ENCODE measurements around the gene GRIK2.

Gene GRIK2

DNA sequence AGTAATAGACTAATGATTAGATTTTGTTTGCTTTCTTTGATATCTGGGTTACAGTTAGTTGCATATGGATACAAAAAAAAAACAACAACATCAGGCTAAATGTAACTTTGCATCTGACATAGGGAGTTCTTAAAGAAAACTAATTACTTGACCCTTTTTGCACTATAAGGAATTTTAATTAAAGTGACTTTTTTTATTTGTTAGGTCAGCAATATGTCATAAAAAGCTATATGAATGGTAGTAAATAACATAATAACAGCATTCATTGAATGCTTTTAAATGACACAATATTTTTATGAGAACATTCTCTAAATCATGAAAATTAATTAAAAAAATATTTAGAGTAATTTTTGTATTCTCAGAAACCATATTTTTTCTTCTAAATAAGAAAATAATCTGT, 183.6 kb downstream of the GRIK2 start:
- Histone ChIP-seq H3K36me3 (ENCODE audit: control insufficient read depth, insufficient read depth, low read length) (no peaks in the 10 kb centered on the region), H3K27ac (ENCODE audit: low read depth, low read length, severe bottlenecking) (no peak overlapping the region), H3K4me1 (ENCODE audit: control insufficient read depth, insufficient read depth, low read length, poor library complexity, severe bottlenecking) (no peaks in the 10 kb centered on the region), H3K4me3 (ENCODE audit: extremely low read depth, insufficient read depth, low read length, poor library complexity, severe bottlenecking) (no peak overlapping the region), H3K9me3 (ENCODE audit: control insufficient read depth, low read length) (no peaks in the 10 kb centered on the region)

DNA sequence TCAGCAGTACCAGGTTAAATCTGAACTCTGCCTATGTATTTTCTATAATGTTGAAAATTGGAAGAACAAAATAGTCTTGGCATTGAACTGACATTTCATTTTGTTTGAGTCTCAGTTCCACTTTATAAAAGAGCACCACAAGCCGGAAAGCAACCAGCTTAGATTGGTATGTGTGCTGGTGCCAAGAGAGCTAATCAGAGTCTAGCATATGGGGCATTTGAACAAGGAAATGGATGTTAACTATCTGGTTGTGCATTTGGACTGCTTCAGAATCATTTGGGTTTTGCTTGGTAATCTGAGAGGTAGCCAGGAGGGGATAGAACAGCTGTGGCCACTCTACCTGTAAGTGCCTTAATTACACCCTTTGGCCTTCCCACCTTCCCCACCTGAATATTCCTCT, 184.8 kb downstream of the GRIK2 start:
- Histone ChIP-seq H3K27ac (ENCODE audit: low read depth, low read length, severe bottlenecking) (no peak overlapping the region), H3K9me3 (ENCODE audit: control insufficient read depth, low read length) (no peaks in the 10 kb centered on the region), H3K36me3 (ENCODE audit: control insufficient read depth, insufficient read depth, low read length) (no peaks in the 10 kb centered on the region), H3K4me1 (ENCODE audit: control insufficient read depth, insufficient read depth, low read length, poor library complexity, severe bottlenecking) (no peaks in the 10 kb centered on the region), H3K4me3 (ENCODE audit: extremely low read depth, insufficient read depth, low read length, poor library complexity, severe bottlenecking) (no peak overlapping the region)
- WGBS, 2 experiments (ENCODE audit: insufficient coverage in 2 of 2), result 100% methylated on average over 1 of the region's 1 CpG

DNA sequence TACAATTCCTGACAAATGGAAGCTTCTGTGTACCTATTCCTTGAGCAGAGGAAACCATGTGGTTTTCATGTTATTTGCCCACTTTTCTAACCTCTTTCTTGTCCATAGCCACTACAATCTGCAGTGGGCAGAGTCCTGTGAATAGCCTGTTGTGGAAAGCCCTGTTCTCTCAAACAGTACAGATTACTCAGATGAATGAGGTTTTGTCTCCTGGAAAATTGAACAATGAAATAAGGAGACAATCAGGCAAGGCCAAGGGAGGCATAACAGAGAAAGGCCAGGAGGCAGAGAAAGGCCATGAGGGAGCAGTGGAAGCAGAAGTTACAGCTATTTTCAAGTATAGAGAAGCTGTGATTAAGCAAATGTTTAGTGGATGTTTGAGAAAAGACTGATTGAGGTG, 189.3 kb downstream of the GRIK2 start:
- no peaks in the 10 kb centered on the region for H3K4me1 ChIP-seq (ENCODE audit: control insufficient read depth, insufficient read depth, low read length, poor library complexity, severe bottlenecking)

GRCh38 chr6:101585501-101585900, 192.0 kb downstream of the GRIK2 start:
- Histone ChIP-seq H3K4me3 (ENCODE audit: extremely low read depth, insufficient read depth, low read length, poor library complexity, severe bottlenecking) (no peak overlapping the region), H3K27ac (ENCODE audit: low read depth, low read length, severe bottlenecking) (no peak overlapping the region), H3K4me1 (ENCODE audit: control insufficient read depth, insufficient read depth, low read length, poor library complexity, severe bottlenecking) (no peaks in the 10 kb centered on the region), H3K9me3 (ENCODE audit: control insufficient read depth, low read length) (no peaks in the 10 kb centered on the region), H3K36me3 (ENCODE audit: control insufficient read depth, insufficient read depth, low read length) (no peaks in the 10 kb centered on the region)

More for the DNA sequence above, 189.3 kb downstream of the GRIK2 start:
- H3K4me3 ChIP-seq (ENCODE audit: extremely low read depth, insufficient read depth, low read length, poor library complexity, severe bottlenecking), result no peak overlapping the region
- no peaks in the 10 kb centered on the region for H3K9me3 ChIP-seq (ENCODE audit: control insufficient read depth, low read length)
- no peaks in the 10 kb centered on the region for H3K36me3 ChIP-seq (ENCODE audit: control insufficient read depth, insufficient read depth, low read length)
- H3K27ac ChIP-seq (ENCODE audit: low read depth, low read length, severe bottlenecking), result no peak overlapping the region

- H3K27ac ChIP-seq (ENCODE audit: low read depth, low read length, severe bottlenecking), result no peak overlapping the region
- H3K36me3 ChIP-seq (ENCODE audit: control insufficient read depth, insufficient read depth, low read length), result no peaks in the 10 kb centered on the region
- no peak overlapping the region for H3K4me3 ChIP-seq (ENCODE audit: extremely low read depth, insufficient read depth, low read length, poor library complexity, severe bottlenecking)
- H3K9me3 ChIP-seq (ENCODE audit: control insufficient read depth, low read length), result no peaks in the 10 kb centered on the region
- no peaks in the 10 kb centered on the region for H3K4me1 ChIP-seq (ENCODE audit: control insufficient read depth, insufficient read depth, low read length, poor library complexity, severe bottlenecking)
- WGBS, 2 experiments (ENCODE audit: insufficient coverage in 2 of 2), result no CpG with 5 or more reads among the region's 3 CpGs
These were observed 194.8 kb downstream of the GRIK2 start for GRCh38 chr6:101588343-101588742.

DNA sequence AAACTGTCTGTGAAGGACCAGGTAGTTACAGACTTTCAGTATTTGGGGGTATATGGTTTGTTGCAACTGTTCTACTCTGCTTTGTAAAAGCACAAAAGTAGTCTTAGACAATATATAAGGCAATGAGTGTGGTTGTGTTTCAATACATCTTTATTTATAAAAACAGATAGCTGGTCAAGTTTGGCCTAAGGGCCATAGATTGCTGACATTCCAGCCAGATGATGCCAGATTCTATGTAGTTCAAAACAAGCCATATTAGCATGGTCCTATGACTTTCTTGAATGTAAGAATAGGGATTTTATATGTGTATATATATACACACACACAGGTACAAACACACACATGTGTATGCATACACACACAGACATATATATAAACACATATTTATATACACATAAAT, 201.8 kb downstream of the GRIK2 start:
- no peaks in the 10 kb centered on the region for H3K9me3 ChIP-seq (ENCODE audit: control insufficient read depth, low read length)
- no peak overlapping the region for H3K27ac ChIP-seq (ENCODE audit: low read depth, low read length, severe bottlenecking)
- no peak overlapping the region for H3K4me3 ChIP-seq (ENCODE audit: extremely low read depth, insufficient read depth, low read length, poor library complexity, severe bottlenecking)
- no peaks in the 10 kb centered on the region for H3K36me3 ChIP-seq (ENCODE audit: control insufficient read depth, insufficient read depth, low read length)
- H3K4me1 ChIP-seq (ENCODE audit: control insufficient read depth, insufficient read depth, low read length, poor library complexity, severe bottlenecking), result no peaks in the 10 kb centered on the region

DNA sequence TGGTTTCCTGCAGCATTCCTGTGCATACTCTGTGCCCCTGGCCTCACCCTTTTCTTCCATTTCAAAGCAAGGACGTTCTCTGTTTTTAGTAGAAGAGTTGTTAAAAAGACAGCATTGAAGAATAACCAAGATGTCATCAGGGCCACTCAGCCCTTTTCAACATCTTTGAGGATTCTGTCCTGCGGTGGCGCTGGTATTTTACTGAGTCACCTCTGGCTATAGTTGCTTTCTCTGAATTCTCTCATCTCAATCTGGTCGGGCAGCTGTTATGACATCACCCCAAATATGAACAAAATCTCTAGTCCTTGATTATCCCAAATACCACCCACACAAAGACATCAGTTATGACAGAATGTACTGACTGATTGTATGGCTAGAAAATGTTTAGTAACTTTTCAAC, 204.2 kb downstream of the GRIK2 start:
- WGBS, 2 experiments (ENCODE audit: insufficient coverage in 2 of 2), result 36 to 56% methylated on average over 2 to 3 of the region's 4 CpGs
- Histone ChIP-seq H3K27ac (ENCODE audit: low read depth, low read length, severe bottlenecking) (no peak overlapping the region), H3K9me3 (ENCODE audit: control insufficient read depth, low read length) (no peaks in the 10 kb centered on the region), H3K4me3 (ENCODE audit: extremely low read depth, insufficient read depth, low read length, poor library complexity, severe bottlenecking) (no peak overlapping the region), H3K4me1 (ENCODE audit: control insufficient read depth, insufficient read depth, low read length, poor library complexity, severe bottlenecking) (no peaks in the 10 kb centered on the region), H3K36me3 (ENCODE audit: control insufficient read depth, insufficient read depth, low read length) (no peaks in the 10 kb centered on the region)

DNA sequence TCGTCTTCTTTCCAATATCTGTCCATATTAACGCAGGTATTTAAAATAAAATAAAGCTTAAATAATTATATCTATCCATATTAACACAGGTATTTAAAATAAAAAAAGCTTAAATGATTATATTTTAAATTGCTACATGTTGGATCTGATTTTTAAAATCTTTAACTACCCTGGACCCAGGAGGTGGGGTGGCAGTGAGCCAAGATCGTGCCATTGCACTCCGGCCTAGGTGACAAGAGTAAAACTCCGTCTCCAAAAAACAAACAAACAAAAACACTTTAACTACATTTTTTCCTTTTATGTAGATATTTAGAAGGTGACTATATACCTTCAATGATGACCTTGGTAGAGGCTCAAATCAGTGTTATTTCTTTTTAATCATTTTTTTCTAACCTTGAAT, 211.9 kb downstream of the GRIK2 start:
- Histone ChIP-seq H3K4me1 (ENCODE audit: control insufficient read depth, insufficient read depth, low read length, poor library complexity, severe bottlenecking) (no peaks in the 10 kb centered on the region), H3K9me3 (ENCODE audit: control insufficient read depth, low read length) (no peaks in the 10 kb centered on the region), H3K36me3 (ENCODE audit: control insufficient read depth, insufficient read depth, low read length) (no peaks in the 10 kb centered on the region), H3K27ac (ENCODE audit: low read depth, low read length, severe bottlenecking) (no peak overlapping the region), H3K4me3 (ENCODE audit: extremely low read depth, insufficient read depth, low read length, poor library complexity, severe bottlenecking) (no peak overlapping the region)
- no CpG with 5 or more reads among the region's 5 CpGs for WGBS, 2 experiments (ENCODE audit: insufficient coverage in 2 of 2)

DNA sequence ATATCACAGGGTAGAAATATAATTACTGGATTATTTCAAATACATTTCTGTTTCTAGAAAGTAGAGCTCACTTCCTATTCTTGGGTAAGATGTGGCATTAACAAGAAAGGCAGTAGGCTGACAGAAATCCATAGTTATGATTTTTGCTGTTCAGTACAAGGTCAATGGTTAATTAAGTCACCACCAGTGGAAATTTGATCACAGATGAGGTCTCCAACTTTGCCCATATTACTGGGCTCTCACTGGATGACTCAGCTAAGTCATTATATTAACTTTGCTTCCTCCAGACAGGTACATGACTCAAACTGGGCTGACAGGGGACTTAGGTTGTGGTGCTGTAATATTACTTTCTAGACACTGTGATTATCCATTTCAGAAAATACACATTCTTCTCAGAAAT, 212.4 kb downstream of the GRIK2 start:
- Histone ChIP-seq H3K36me3 (ENCODE audit: control insufficient read depth, insufficient read depth, low read length) (no peaks in the 10 kb centered on the region), H3K4me1 (ENCODE audit: control insufficient read depth, insufficient read depth, low read length, poor library complexity, severe bottlenecking) (no peaks in the 10 kb centered on the region), H3K4me3 (ENCODE audit: extremely low read depth, insufficient read depth, low read length, poor library complexity, severe bottlenecking) (no peak overlapping the region), H3K27ac (ENCODE audit: low read depth, low read length, severe bottlenecking) (no peak overlapping the region), H3K9me3 (ENCODE audit: control insufficient read depth, low read length) (no peaks in the 10 kb centered on the region)

DNA sequence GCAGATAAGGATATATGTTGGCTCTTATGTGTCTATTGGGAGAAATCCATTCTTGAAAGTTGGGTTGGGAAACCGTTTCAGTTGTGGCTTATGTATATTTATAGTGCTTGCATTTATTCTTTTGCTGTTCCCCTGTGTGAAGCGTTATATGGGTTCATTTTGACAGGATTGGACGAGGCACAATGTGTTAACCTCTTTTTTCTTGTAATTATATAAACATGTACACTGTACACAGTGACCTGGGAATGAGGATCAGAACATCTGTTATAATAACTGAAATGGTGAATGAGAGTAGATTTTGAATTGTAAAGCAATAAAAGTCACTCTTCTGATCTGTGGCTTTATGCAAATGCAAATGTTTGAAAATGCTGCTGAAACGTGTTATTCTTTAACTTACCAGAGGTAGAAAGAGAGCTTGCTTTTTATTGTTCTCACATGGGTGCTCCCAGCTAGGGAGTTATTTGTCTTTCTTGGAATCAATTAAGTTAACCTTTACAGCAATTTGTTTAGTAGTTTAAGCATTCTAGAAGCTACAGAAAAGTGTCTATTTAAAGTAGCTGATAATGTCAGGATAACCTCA, 213.7 kb downstream of the GRIK2 start:
- no peaks in the 10 kb centered on the region for H3K4me1 ChIP-seq (ENCODE audit: control insufficient read depth, insufficient read depth, low read length, poor library complexity, severe bottlenecking)
- WGBS, 2 experiments (ENCODE audit: insufficient coverage in 2 of 2), result 83 to 100% methylated on average over 1 of the region's 4 CpGs
- no peak overlapping the region for H3K27ac ChIP-seq (ENCODE audit: low read depth, low read length, severe bottlenecking)
- H3K4me3 ChIP-seq (ENCODE audit: extremely low read depth, insufficient read depth, low read length, poor library complexity, severe bottlenecking), result no peak overlapping the region
- no peaks in the 10 kb centered on the region for H3K36me3 ChIP-seq (ENCODE audit: control insufficient read depth, insufficient read depth, low read length)
- no peaks in the 10 kb centered on the region for H3K9me3 ChIP-seq (ENCODE audit: control insufficient read depth, low read length)

DNA sequence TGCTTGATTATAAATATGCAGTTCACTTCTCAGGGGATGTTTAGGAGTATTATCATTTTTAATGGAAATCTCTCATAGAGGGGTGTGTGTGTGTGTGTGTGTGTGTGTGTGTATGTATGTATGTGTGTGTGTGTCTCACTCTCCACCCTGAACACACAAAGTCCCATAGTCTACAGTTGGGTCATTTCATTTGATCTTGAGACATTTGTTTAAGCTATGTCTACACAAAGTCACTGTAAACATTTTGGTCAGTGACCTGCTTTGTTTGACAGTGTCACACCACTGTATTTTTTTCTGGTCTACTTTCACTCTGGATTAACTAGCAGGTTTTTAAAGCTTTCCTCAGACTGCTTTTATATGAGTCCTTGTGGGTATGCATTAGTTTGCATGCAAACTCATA, 215.2 kb downstream of the GRIK2 start:
- Histone ChIP-seq H3K4me3 (ENCODE audit: extremely low read depth, insufficient read depth, low read length, poor library complexity, severe bottlenecking) (no peak overlapping the region), H3K4me1 (ENCODE audit: control insufficient read depth, insufficient read depth, low read length, poor library complexity, severe bottlenecking) (no peaks in the 10 kb centered on the region), H3K27ac (ENCODE audit: low read depth, low read length, severe bottlenecking) (no peak overlapping the region), H3K36me3 (ENCODE audit: control insufficient read depth, insufficient read depth, low read length) (no peaks in the 10 kb centered on the region), H3K9me3 (ENCODE audit: control insufficient read depth, low read length) (no peaks in the 10 kb centered on the region)

DNA sequence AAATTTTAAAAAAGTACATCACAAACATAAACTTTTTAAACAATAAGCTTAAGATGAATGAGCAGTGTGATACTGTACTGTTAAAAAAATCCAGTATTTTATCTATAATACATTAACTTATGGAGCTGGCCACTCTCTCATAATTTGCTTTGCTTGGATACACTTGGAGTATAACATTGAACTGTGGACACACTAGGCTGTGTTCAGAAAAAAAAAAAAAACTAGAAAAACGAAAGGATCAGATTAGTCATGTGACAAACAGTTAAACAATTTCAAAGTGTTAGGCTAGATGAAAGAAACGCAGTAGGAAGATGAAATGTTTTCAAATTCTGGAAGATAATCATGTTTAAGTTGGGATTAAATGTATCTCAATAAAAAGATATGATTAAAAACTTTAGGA, 220.0 kb downstream of the GRIK2 start:
- peaks cover 3% of the 10 kb centered on the region for H3K4me1 ChIP-seq (ENCODE audit: control insufficient read depth, insufficient read depth, low read length, poor library complexity, severe bottlenecking)
- no peaks in the 10 kb centered on the region for H3K9me3 ChIP-seq (ENCODE audit: control insufficient read depth, low read length)
- no peak overlapping the region for H3K27ac ChIP-seq (ENCODE audit: low read depth, low read length, severe bottlenecking)
- no peak overlapping the region for H3K4me3 ChIP-seq (ENCODE audit: extremely low read depth, insufficient read depth, low read length, poor library complexity, severe bottlenecking)
- no peaks in the 10 kb centered on the region for H3K36me3 ChIP-seq (ENCODE audit: control insufficient read depth, insufficient read depth, low read length)
- 84 to 88% methylated on average over 1 to 2 of the region's 2 CpGs for WGBS, 2 experiments (ENCODE audit: insufficient coverage in 2 of 2)

Data from mesodermal cell (in vitro differentiated cells).